Esophagus muscularis mucosa (tissue), 4 donors: ENCODE data around the gene ZNF592.
A peak's percentile ranks its signal among the peaks of the same experiment; 100 is the strongest.

ENCODE experiments used
- EP300 ChIP-seq: sonication (generic); formaldehyde crosslinking; IDR thresholded peaks from one replicate; pipeline ENCODE4 v1.6.1; 2017; ENCODE audit warnings: antibody characterized with exemption
- POLR2A ChIP-seq: fragments of 450-650 bp; IDR thresholded peaks from one replicate; pipeline ENCODE4 v1.6.1; 2017; ENCODE audit warnings: antibody characterized with exemption, moderate library complexity, mild to moderate bottlenecking, low read depth
- TF ChIP-seq, protein P1 (sequence below), 3 experiments: fragments of 200-600 bp in 2 of 3; fragments of 450-650 bp in 1 of 3; sonication (generic) in 2 of 3; IDR thresholded peaks; one replicate each; pipeline ENCODE4 v1.5.1; 2017 to 2019; ENCODE audit warnings: antibody characterized with exemption in 3 of 3, mild to moderate bottlenecking in 2 of 3, moderate library complexity in 1 of 3

DNA sequence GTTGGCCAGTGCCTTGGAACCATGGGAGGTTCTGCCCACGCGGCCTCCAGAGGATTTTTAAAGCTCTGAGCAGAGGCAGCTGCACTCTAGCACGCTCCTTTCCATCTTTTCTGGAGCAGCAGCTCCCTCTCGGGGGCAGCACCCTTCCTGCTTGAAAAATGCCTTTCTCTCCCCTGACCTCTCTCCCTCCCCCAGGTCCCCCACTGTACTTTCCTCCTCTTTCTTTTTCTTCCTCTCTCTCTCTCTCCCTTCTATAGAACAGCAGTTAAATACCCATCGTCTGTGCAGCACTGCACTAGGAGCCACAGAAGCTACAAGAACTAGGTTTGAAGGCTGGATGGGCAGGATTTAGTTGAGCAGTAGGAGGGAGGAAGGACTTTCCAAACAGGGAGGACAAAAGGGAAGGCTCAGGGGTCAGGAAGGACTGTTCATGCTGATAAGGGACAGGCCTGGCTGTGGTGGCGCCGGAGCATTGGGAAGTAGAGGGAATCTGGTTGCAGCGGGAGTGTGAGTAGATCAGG lies 73.2 kb downstream of the ZNF592 start:
- TF ChIP-seq POLR2A (no peak), EP300 (no peak)
- TF ChIP-seq, protein P1, sequence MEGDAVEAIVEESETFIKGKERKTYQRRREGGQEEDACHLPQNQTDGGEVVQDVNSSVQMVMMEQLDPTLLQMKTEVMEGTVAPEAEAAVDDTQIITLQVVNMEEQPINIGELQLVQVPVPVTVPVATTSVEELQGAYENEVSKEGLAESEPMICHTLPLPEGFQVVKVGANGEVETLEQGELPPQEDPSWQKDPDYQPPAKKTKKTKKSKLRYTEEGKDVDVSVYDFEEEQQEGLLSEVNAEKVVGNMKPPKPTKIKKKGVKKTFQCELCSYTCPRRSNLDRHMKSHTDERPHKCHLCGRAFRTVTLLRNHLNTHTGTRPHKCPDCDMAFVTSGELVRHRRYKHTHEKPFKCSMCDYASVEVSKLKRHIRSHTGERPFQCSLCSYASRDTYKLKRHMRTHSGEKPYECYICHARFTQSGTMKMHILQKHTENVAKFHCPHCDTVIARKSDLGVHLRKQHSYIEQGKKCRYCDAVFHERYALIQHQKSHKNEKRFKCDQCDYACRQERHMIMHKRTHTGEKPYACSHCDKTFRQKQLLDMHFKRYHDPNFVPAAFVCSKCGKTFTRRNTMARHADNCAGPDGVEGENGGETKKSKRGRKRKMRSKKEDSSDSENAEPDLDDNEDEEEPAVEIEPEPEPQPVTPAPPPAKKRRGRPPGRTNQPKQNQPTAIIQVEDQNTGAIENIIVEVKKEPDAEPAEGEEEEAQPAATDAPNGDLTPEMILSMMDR (IDR thresholded peaks at IDR 0.05), result peak in 1 of 3 experiments; percentile 8
